Gastroesophageal sphincter (tissue), 3 donors: Measurements from ENCODE around the gene L2HGDH.

Experiments
- CTCF ChIP-seq, 4 experiments: fragments of 200-600 bp in 2 of 4; fragments of 450-650 bp in 2 of 4; sonication (generic) in 1 of 4; IDR thresholded peaks; one replicate each; pipeline ENCODE4 v1.5.1; 2017 to 2019; ENCODE audit warnings: antibody characterized with exemption in 4 of 4, mild to moderate bottlenecking in 2 of 4, moderate library complexity in 2 of 4
- POLR2AphosphoS5 ChIP-seq: sonication (generic); formaldehyde crosslinking; IDR thresholded peaks from one replicate; pipeline ENCODE4 v1.6.1; 2017; ENCODE audit warnings: antibody characterized with exemption

GRCh38 chr14:50360851-50361250 is 48.8 kb upstream of the L2HGDH start:
- TF ChIP-seq CTCF (IDR thresholded peaks at IDR 0.05) (no peak), POLR2AphosphoS5 (no peak)
